NT2/D1 (cell line): ENCODE data around the gene IQCK.

Experiments used
- SUZ12 ChIP-seq: IDR thresholded peaks from 2 replicates; pipeline ENCODE4 v1.6.1; 2011; ENCODE audit not compliant: insufficient read length, insufficient read depth; ENCODE audit errors: extremely low read depth
- ZNF274 ChIP-seq: IDR thresholded peaks from 2 replicates; pipeline ENCODE4 v1.6.1; 2011; ENCODE audit warnings: mild to moderate bottlenecking, low read depth, low read length

DNA sequence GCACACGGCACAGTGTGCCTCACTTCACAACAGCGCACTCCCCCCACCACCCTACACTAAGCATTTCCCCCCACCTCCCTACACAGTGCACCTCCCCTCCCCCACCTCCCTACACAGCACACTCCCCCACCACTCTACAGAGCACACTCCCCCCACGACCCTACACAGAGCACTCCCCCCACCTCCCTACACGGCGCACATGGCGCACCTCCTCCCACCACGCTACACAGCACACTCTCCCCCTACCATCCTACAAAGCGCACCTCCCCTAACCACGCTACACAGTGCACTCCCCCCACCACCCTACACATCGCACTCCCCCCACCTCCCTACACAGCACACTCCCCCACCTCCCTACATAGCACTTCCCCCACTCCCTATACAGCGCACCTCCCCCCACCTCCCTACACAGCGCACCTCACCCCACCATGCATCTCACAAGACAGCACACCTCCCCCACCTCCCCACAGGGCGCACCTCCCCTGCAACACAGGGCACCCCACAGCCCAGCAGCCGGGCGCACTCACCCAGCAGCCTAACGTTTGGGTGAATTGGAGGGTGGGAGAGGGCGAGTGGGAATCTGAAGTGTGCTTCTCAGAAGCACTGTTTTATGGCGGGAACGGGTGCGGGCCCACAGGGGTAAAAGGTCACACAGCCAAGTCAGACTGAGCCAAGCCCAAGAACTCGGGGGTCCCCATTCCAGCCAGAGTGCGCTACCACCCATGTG, 10.3 kb upstream of the IQCK start:
- TF ChIP-seq ZNF274 (no peak), SUZ12 (no peak)
